Esophagus squamous epithelium (tissue), 5 donors: ENCODE results near the gene ITSN1. TPM values are rescaled to one million over a fixed set of nuclear protein-coding genes. Genes with fewer than 3 reads are reported as not detected.
"Not testable (repeated sequence)": the region's sequence is repeated elsewhere in the genome, so short reads cannot be mapped to it uniquely, and the experiment has no call there.

ENCODE experiments used
- DNase-seq: peaks from one replicate; lab custom pipeline; 2025; lab: John Stamatoyannopoulos, UW
- H3K27ac ChIP-seq, 4 donors: fragments of 200-600 bp; sonication (generic); one replicate each; pipeline ENCODE4 v1.5.1; 2016 to 2019; ENCODE audit warnings: mild to moderate bottlenecking in 1 of 4
- H3K27me3 ChIP-seq, 4 donors: fragments of 200-600 bp; sonication (generic); 1 replicate in 3 of 4; 2 replicates in 1 of 4; pipeline versions ENCODE4 v1.5.1 to v1.6.0; 2017 to 2021; ENCODE audit warnings: antibody characterized with exemption in 1 of 4
- H3K36me3 ChIP-seq, 3 donors: fragments of 200-600 bp; sonication (generic); one replicate each; pipeline ENCODE4 v1.5.1; 2016 to 2019
- H3K4me1 ChIP-seq, 3 donors: fragments of 200-600 bp; sonication (generic); one replicate each; pipeline ENCODE4 v1.5.1; 2017 to 2019
- H3K4me3 ChIP-seq, 4 donors: fragments of 200-600 bp; sonication (generic); 1 replicate in 3 of 4; 2 replicates in 1 of 4; pipeline ENCODE4 v1.5.1; 2016 to 2019; ENCODE audit warnings: mild to moderate bottlenecking in 2 of 4, moderate library complexity in 1 of 4
- H3K9me3 ChIP-seq, 3 donors: fragments of 200-600 bp; sonication (generic); one replicate each; pipeline ENCODE4 v1.5.1; 2016 to 2019
- POLR2A ChIP-seq, 4 donors: fragments of 450-650 bp; IDR thresholded peaks; one replicate each; pipeline ENCODE4 v1.6.1; 2017; ENCODE audit warnings: antibody characterized with exemption in 4 of 4, mild to moderate bottlenecking in 4 of 4, moderate library complexity in 3 of 4
- WGBS, 2 donors: methylation state at CpG; one replicate each; pipeline ENCODE4 v1.1.5; 2018; 5-methylcytosine and 5-hydroxymethylcytosine counted together
- intact Hi-C: fragments of 100-400 bp; cut with DNase I; formaldehyde crosslinking; loops from one replicate; pipeline ENCODE4 v1.15.0; 2022
- total RNA-seq, 4 donors: library from RNA; depleted of rRNA; stranded (reverse); fragments of >200 nt; gene quantifications; one replicate each; pipeline ENCODE4 v1.1.0, GENCODE V29; 2016
- TF ChIP-seq, protein P1 (sequence below), 6 experiments: fragments of 450-650 bp in 4 of 6; fragments of 200-600 bp in 2 of 6; sonication (generic) in 2 of 6; IDR thresholded peaks; one replicate each; pipeline ENCODE4 v1.5.1; 2016 to 2019; ENCODE audit warnings: antibody characterized with exemption in 6 of 6, mild to moderate bottlenecking in 4 of 6, moderate library complexity in 4 of 6
- donor health status: DM: yes; HTN: yes; CAD: no.

Gene ITSN1
- total RNA-seq, 4 donors from 2014 or later: 9.5 to 27.1 (median 11.6) TPM

DNA sequence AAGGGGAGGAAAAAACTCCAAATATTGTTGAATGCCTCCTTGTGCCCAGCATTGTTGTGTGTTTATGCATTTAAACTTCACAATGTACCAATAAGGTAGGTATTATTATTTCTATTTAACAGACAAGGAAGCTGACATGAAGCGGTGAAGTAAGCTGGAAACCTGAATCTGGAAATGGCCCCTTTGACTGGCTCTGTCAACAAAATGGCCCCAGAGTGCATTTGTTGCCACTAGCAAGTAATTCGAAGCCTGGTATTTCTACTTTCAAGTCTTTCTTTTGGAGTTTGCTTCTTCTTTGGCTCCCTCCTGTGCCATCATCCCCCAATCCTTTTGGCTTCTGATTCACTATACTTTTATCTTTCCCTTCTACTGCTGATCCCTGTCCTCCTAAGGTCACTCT is 23.9 kb upstream of the ITSN1 start:
- no peak for TF ChIP-seq POLR2A (IDR thresholded peaks at IDR 0.05)
- TF ChIP-seq, protein P1, sequence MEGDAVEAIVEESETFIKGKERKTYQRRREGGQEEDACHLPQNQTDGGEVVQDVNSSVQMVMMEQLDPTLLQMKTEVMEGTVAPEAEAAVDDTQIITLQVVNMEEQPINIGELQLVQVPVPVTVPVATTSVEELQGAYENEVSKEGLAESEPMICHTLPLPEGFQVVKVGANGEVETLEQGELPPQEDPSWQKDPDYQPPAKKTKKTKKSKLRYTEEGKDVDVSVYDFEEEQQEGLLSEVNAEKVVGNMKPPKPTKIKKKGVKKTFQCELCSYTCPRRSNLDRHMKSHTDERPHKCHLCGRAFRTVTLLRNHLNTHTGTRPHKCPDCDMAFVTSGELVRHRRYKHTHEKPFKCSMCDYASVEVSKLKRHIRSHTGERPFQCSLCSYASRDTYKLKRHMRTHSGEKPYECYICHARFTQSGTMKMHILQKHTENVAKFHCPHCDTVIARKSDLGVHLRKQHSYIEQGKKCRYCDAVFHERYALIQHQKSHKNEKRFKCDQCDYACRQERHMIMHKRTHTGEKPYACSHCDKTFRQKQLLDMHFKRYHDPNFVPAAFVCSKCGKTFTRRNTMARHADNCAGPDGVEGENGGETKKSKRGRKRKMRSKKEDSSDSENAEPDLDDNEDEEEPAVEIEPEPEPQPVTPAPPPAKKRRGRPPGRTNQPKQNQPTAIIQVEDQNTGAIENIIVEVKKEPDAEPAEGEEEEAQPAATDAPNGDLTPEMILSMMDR (IDR thresholded peaks at IDR 0.05): no peak
- Histone ChIP-seq H3K36me3 (peaks cover 0 to 84% (median 12%) of the 10 kb centered on the region in 3 donors), H3K27me3 (no peaks in the 10 kb centered on the region), H3K27ac (no peak overlapping the region), H3K4me3 (no peak overlapping the region), H3K9me3 (no peaks in the 10 kb centered on the region), H3K4me1 (no peaks in the 10 kb centered on the region)
- no peak for DNase-seq
- intact Hi-C loops: no loop called here
- 96 to 97% methylated on average over 2 of the region's 2 CpGs for WGBS, 2 donors

DNA sequence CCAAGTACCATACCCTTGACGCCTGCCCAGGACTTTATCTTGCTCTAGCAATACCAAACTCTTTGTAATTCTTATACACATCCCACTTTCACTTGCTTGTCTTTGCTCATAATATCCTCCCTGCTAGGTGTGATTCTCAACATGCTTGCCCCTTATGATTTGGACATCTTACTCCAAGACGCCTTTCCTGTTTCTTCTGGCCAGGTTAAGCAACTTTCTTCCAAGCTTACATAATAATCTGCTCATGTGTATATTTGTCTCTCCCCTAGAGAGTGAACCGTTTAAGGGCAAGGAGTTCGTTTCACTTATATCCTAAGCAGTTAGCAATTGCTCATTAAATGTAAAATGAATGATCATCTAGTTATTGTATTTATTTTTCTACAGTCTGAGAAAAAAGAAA is 22.6 kb upstream of the ITSN1 start:
- Histone ChIP-seq H3K4me1 (no peaks in the 10 kb centered on the region), H3K4me3 (no peak overlapping the region), H3K9me3 (no peaks in the 10 kb centered on the region), H3K36me3 (peaks cover 0 to 82% (median 10%) of the 10 kb centered on the region in 3 donors), H3K27me3 (no peaks in the 10 kb centered on the region), H3K27ac (no peak overlapping the region)
- TF ChIP-seq, protein P1 (IDR thresholded peaks at IDR 0.05): no peak
- no peak for TF ChIP-seq POLR2A (IDR thresholded peaks at IDR 0.05)
- intact Hi-C loops: no loop called here
- DNase-seq: no peak
- WGBS, 2 donors: 83 to 93% methylated on average over 4 of the region's 4 CpGs

DNA sequence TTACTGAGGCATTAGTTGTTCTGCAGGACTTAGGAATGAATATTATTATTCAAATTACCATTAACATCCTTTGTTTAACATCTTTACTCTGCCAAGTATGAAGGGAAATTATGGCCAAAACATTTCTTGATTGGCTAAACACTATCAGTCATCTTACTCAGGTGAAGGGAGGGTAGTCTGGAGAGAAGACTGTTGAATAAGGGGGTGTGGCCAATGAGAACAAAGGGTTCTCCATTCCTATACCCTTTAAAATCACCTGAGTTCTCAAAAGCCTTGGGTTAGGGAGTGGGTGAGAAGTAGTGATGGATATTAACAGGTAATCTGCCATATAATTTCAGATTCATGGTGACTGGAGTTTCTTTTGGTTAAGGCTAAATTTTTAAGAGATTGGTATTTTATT is 20.0 kb upstream of the ITSN1 start:
- no peak for DNase-seq
- Histone ChIP-seq H3K9me3 (no peaks in the 10 kb centered on the region), H3K27ac (no peak overlapping the region), H3K4me1 (no peaks in the 10 kb centered on the region), H3K27me3 (no peaks in the 10 kb centered on the region), H3K4me3 (no peak overlapping the region), H3K36me3 (peaks cover 0 to 68% (median 10%) of the 10 kb centered on the region in 3 donors)
- no peak for TF ChIP-seq POLR2A (IDR thresholded peaks at IDR 0.05)
- TF ChIP-seq, protein P1 (IDR thresholded peaks at IDR 0.05): no peak
- intact Hi-C loops: no loop called here

DNA sequence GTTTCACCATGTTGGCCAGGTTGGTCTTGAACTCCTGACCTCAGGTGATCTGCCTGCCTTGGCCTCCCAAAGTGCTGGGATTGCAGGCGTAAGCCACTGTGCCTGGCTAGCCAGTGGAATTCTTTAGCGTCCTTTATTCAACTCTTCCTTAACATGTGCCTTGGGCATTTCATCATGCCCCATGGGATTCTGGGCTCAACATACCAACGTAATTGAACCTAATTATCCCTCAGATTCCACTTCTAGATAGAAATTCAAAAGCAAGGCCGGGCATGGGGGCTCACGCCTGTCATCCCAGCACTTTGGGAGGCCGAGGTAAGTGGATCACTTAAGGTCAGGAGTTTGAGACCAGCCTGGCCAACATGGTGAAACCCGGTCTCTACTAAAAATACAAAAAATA is 16.1 kb upstream of the ITSN1 start:
- 96 to 97% methylated on average over 5 to 6 of the region's 7 CpGs for WGBS, 2 donors
- H3K27ac ChIP-seq, H3K27me3 ChIP-seq, H3K4me3 ChIP-seq, intact Hi-C loops, H3K4me1 ChIP-seq, DNase-seq, H3K9me3 ChIP-seq: not testable (repeated sequence)
- H3K36me3 ChIP-seq: peaks cover 0 to 70% (median 15%) of the 10 kb centered on the region in 3 donors

DNA sequence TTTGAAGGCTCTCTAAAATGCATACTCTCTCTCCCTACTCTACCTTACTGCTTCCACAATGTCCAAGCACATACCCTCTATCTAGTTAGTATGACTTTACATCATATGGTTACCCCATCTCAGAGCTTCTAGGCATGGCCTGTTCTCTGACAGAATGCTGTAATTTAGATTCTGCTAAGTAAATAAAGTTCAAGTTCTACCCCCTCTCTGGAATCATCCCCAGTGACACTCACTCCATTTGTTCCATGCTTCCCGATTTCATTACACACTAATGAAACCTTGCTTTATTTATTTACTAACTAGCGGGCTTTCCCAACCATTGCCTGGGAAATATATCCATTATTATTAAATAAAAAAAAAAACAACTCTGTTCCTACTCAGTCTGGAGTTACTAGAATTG is 8.0 kb upstream of the ITSN1 start:
- 90 to 93% methylated on average over 2 of the region's 2 CpGs for WGBS, 2 donors
- Histone ChIP-seq H3K4me1 (peaks cover 0 to 2% (median 0%) of the 10 kb centered on the region in 3 donors), H3K9me3 (no peaks in the 10 kb centered on the region), H3K36me3 (peaks cover 0 to 43% (median 5%) of the 10 kb centered on the region in 3 donors), H3K27me3 (no peaks in the 10 kb centered on the region), H3K27ac (no peak overlapping the region), H3K4me3 (no peak overlapping the region)
- intact Hi-C loops: no loop called here
- TF ChIP-seq, protein P1 (IDR thresholded peaks at IDR 0.05): no peak
- TF ChIP-seq POLR2A (IDR thresholded peaks at IDR 0.05): no peak
- DNase-seq: no peak
